ENCODE data around the gene OSBPL3.

OSBPL3 gene

GRCh38 chr7:24889611-24890010 is 90.4 kb downstream of the OSBPL3 start:
- POLR2A ChIA-PET, result no interaction called here
- TF ChIP-seq, protein P1, sequence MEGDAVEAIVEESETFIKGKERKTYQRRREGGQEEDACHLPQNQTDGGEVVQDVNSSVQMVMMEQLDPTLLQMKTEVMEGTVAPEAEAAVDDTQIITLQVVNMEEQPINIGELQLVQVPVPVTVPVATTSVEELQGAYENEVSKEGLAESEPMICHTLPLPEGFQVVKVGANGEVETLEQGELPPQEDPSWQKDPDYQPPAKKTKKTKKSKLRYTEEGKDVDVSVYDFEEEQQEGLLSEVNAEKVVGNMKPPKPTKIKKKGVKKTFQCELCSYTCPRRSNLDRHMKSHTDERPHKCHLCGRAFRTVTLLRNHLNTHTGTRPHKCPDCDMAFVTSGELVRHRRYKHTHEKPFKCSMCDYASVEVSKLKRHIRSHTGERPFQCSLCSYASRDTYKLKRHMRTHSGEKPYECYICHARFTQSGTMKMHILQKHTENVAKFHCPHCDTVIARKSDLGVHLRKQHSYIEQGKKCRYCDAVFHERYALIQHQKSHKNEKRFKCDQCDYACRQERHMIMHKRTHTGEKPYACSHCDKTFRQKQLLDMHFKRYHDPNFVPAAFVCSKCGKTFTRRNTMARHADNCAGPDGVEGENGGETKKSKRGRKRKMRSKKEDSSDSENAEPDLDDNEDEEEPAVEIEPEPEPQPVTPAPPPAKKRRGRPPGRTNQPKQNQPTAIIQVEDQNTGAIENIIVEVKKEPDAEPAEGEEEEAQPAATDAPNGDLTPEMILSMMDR (IDR thresholded peaks at IDR 0.05; ENCODE audit: control extremely low read depth, extremely low read depth, low read depth, missing control alignments), result no peak
- CTCF ChIA-PET, result interaction anchor here (0.9 to 1.7 kb wide), 5 partner anchors 8 to 203 kb away, joined by 3 to 5 read pairs (median 4); no protein-coding TSS in a partner anchor
- DNase-seq (ENCODE audit: extremely low spot score), result no peak

DNA sequence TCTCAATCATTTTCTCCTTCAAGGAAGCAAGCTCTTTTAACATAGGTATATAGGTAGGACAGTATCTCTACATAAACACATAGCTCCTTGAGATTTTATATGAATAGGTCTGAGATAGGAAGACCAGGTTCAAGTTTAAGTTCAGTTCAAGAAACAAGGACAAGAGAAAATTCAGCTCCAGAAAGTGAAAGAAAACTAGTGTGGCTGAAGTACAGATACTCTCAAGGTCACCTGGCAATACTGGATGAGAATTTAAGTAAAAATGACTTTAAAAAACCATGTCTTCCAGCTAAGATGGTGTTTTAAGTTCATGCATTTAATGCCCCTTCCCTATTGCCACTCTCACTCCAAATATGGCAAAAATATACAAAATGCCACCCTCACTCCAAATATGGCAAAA is 91.3 kb downstream of the OSBPL3 start:
- POLR2A ChIA-PET, result no interaction called here
- CTCF ChIA-PET, result interaction anchor here (1.1 to 2.1 kb wide), 4 partner anchors 11 to 204 kb away, joined by 3 to 9 read pairs (median 4); no protein-coding TSS in a partner anchor
- DNase-seq (ENCODE audit: extremely low spot score), result no peak
- TF ChIP-seq, protein P1 (IDR thresholded peaks at IDR 0.05; ENCODE audit: control extremely low read depth, extremely low read depth, low read depth, missing control alignments), result no peak

DNA sequence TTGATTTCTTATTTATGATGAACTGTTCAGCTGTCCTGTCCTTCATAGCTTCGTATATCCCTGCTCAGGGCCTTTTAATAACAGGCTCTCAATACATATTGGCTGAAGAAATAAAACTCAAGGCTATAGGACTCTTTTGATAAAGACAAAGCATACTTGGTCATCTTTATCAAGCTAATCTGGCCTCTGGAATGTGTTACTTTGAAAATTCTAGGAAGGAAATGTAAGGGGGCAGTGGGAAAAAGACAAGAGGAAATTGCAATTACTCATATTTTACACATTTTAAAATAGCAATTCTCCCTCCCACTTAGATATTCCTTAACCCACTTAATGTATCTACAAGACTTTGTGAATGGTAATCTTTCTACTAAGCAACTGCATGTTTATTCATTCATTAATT is 94.3 kb downstream of the OSBPL3 start:
- POLR2A ChIA-PET, result no interaction called here
- CTCF ChIA-PET, result interaction anchor here (0.8 to 3.7 kb wide), 8 partner anchors 9 to 208 kb away, joined by 3 to 34 read pairs (median 3); no protein-coding TSS in a partner anchor
- no peak for DNase-seq (ENCODE audit: extremely low spot score)
- TF ChIP-seq, protein P1 (IDR thresholded peaks at IDR 0.05; ENCODE audit: control extremely low read depth, extremely low read depth, low read depth, missing control alignments), result no peak

DNA sequence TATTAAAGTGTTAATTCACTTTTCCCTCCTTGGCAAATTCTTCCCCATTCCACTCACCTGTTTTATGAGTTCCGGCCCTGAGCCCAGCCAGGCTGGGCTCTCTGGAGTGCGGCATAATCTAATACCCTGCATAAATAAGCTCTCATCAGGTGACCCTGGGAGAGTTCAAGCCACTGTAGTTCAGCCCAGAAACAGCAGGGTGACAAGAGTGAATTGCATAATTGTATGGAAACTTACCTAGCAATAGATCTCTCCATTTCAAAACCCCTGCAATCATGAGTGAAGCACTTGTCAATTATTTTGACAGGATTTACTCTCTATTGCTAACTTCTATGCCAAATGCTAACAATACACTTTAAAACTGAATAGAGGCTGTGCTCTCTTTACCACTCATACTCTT is 94.7 kb downstream of the OSBPL3 start:
- TF ChIP-seq, protein P1 (IDR thresholded peaks at IDR 0.05; ENCODE audit: control extremely low read depth, extremely low read depth, low read depth, missing control alignments), result no peak
- ChIA-PET CTCF (interaction anchor here (1.1 to 3.7 kb wide), 4 partner anchors 9 to 209 kb away, joined by 3 to 34 read pairs (median 4); no protein-coding TSS in a partner anchor), POLR2A (no interaction called here)
- no peak for DNase-seq (ENCODE audit: extremely low spot score)

DNA sequence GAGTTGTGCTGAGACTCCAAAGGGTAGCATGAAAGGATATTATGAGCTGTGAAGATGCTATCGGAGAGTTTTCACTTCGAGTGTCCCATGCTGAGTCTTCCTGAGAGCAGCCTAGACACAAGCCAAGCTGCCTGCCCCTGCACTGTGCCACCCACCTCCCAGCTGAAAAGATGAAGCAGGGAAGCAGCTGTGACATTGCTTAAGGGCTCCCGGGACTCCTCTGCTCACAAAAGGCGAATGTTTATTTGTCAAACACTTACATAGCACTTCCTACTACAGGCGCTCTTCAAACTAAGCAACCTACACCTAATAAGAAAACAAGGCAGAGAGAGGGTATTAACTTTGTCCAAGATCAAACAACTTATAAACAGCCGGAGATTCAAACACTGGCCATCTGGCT is 95.6 kb downstream of the OSBPL3 start:
- TF ChIP-seq, protein P1 (IDR thresholded peaks at IDR 0.05; ENCODE audit: control extremely low read depth, extremely low read depth, low read depth, missing control alignments), result no peak
- POLR2A ChIA-PET, result no interaction called here
- CTCF ChIA-PET, result interaction anchor here (0.8 to 3.7 kb wide), 6 partner anchors 10 to 210 kb away, joined by 3 to 34 read pairs (median 6); partner anchors contain the start of gene OSBPL3
- no peak for DNase-seq (ENCODE audit: extremely low spot score)

DNA sequence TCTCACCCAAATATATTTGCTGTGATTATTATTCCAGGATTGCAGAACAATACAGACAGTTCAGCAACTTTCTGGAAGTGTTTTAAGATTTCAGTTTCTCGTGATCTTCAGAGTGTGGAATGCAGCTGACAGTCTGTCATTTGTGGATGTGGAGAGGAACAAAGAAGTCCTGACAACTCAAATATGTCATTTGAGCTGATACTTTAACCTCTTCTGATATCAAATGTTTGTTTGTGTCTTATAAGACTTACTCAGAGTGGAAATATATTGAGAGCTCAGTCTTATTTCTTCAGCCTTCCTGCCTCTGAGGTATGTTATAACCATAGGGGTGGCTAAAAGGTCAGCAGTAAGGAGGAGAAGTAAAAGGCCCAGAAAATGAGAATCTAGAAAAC is 96.4 kb downstream of the OSBPL3 start:
- no peak for DNase-seq (ENCODE audit: extremely low spot score)
- ChIA-PET CTCF (interaction anchor here (0.7 to 3.7 kb wide), 7 partner anchors 11 to 96 kb away, joined by 3 to 34 read pairs (median 5); partner anchors contain the start of gene OSBPL3), POLR2A (no interaction called here)
- TF ChIP-seq, protein P1 (IDR thresholded peaks at IDR 0.05; ENCODE audit: control extremely low read depth, extremely low read depth, low read depth, missing control alignments), result no peak

Measured in GM10248 (cell line).